ENCODE measurements around the gene OBP2A.

OBP2A gene

DNA sequence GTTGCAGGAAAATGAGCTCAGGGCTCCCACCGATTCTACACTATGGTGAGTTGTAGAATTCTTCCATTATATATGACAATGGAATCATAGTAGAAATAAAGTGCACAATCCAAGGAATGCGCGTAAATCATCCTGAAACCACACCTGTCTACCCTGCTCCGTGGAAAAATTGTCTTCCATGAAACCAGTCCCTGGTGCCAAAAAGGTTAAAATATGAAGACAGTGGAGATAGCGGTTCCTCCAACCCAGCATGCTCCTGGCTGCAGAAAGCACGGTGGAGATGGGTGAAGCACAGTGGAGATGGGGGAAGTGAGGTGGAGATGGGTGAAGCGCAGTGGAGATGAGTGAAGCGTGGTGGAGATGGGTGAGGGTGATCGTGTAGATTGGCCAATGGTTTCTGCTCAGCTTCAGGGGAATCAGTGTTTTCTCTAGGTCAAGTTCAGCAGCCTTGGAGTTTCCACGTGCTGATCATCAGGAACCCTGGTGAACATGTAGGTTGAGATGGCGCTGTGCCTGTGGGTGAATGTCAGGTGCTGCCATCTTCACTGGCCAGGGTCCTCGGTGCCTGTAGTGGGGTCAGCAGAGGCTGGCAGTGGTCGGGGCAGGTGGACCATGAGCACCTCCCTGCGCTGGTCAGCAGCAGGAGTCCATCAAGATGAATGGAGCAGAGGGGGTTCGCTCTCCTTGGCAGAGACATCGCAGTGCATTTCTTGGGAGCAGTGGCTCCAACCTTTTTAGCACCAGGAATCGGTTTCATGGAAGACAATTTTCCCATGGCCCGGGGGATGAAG lies 35.9 kb downstream of the OBP2A start:
- DNase-seq: no peak

DNA sequence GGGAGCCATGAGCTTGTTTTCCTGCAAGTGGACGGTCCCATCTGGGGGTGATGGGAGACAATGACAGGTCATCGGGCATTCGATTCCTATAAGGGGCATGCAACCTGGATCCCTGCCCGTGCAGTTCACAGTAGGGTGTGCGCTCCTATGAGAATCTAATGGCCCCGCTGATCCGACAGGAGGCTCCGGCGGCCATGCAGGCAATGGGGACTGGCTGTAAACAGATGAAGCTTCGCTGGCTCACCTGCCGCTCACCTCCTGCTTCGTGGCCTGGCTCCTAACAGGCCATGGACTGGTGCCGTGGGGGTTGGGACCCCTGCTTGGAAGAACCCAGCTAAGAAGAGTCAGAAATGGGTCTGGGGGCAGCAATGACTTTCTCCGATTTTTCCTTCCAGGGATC lies 36.6 kb downstream of the OBP2A start:
- no peak for DNase-seq

DNA sequence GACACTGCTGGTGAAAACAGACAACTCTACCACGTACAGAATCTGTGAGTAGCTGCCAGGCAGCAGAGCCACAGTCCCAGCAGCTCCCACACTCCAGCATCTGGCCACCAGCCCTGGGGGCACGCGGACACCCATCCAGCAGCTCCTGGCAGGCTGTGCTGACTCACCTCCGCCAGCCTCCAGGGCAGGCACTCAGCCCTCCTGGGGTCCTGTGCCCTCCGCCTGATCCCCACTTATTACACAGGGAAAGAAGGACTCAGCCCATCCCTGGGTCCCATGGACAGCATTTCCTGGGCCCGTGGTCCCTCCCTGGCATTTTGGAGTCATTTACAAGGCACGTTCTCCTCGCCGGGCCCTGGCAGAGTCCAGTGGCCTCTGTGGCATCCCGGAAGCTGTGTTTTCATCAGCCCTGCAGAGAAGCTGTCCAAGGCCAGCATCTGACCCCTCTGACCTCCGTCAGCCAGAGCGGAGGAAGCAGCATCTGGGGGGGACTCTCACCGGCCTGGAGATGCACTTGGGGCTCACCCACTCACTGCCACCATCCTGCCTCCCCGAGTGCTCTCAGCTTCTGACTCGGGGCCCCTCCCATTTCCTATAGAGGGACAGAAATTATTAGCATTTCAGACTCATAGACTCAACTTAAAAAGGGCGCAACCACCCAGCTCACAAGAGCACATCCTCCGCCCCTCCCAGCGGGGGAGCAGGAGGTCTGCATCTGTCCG lies 37.2 kb downstream of the OBP2A start:
- DNase-seq: no peak

DNA sequence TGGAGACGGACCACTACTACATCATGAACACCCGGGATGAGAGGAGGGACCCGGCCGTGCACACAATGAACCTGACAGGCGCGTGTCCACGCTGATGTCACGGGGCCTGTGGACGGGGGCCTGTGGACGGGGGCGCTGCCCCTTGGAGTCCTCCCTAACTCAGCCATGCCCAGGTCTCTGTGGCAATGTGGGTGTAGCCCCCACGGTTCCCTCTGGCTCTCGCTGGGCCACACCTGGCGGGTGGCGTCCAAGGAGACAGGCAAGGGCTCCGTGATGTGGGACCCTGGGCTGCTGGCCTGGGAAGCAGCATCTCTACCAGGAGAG lies 37.7 kb downstream of the OBP2A start:
- DNase-seq: no peak

DNA sequence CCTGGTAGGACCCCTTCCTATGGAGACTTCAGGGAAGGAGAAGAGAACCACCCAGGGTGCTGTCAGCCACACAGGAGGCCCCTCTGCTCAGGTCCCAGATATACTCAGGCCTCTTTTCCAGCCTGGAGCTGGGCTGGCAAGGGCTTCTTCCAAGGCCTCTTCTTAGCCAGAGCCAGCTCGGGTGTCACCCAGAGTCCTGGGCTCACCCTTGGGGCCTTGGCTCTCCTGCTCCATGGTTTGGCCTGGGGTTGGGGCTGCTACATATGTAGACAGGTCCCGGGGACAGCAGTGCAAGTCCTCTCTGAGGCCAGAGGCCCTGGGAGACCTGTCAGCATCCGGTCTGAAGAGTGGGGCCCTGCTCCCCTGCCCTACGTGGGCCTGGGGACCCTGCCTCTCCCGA lies 38.4 kb downstream of the OBP2A start:
- no peak for DNase-seq

DNA sequence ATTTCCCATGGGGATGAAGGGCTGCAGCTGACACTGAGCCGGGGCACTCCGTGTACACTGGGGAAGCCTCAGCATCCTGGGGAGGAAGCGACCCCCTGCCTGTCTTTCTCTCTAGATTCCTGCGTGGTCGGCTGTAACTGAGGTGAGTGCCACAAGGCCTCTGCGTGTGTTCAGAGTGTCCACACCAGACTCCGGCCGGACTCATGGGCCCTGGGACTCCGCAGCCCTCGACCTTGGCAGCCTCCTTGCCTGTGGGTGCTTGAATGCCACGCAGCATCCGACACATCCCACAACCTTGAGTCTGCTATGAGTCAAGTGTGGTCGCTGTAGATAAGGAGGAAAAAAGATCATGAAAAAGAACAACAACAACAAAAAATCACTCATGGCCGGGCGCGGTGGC lies 39.0 kb downstream of the OBP2A start:
- DNase-seq: no peak

DNA sequence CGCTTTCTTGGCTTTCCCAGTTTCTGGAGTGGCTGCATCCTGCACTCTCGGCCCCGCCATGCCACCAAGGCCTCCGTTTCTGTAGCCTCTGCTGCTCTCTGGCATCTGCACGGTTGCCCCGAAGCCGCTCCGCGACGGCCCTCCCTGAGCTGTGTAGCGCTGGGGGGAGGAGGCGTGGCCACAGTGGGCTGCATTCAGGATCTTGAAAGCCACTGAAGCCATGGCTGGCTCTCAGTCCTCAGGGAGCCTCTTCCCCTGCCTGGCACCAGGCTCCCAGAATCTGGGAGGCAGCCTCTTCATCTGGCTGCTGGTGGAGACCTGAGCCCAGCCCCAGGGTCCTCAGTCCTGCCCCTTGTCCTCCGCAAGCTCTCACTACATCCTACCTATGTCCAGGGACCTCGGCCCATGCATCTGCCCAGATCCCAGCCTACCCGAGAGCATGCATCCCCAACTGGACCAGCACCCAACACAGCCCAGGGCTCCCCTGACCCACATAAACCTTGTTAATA lies 40.7 kb downstream of the OBP2A start:
- DNase-seq: no peak

DNA sequence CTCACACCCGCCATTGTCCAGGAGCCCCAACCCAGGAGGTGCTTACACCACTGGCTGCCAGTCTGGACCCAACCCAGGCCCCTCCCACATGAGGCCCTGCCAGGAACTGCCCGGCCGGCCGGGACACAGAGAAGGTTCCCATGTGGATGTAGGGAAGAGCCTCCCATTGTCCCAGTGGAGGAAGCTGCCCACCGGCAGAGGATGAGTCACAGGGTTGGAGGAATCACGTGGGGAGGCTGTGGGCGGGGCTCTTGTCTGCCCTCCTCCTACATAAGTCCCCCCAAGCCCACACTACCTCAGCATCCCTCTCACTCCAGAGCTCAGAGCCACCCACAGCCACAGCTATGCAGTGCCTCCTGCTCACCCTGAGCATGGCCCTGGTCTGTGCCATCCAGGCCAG lies 41.7 kb downstream of the OBP2A start:
- no peak for DNase-seq

DNA sequence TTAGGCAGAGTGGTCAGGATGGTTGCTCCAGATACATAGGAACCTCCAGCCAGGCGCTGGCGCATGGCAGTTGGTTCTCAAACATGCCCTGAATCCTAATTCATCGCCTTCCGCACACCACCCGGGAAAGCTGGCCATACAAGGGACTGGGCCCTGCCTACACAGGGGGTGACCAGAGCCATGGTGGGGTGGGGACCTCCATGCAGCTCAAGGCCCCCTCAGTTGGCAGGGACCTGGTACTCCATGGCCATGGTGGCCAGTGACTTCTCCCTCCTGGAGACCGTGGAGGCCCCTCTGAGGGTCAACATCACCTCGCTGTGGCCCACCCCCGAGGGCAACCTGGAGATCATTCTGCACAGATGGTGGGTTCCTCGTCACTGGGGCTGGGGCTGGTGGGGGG lies 42.4 kb downstream of the OBP2A start:
- no peak for DNase-seq

DNA sequence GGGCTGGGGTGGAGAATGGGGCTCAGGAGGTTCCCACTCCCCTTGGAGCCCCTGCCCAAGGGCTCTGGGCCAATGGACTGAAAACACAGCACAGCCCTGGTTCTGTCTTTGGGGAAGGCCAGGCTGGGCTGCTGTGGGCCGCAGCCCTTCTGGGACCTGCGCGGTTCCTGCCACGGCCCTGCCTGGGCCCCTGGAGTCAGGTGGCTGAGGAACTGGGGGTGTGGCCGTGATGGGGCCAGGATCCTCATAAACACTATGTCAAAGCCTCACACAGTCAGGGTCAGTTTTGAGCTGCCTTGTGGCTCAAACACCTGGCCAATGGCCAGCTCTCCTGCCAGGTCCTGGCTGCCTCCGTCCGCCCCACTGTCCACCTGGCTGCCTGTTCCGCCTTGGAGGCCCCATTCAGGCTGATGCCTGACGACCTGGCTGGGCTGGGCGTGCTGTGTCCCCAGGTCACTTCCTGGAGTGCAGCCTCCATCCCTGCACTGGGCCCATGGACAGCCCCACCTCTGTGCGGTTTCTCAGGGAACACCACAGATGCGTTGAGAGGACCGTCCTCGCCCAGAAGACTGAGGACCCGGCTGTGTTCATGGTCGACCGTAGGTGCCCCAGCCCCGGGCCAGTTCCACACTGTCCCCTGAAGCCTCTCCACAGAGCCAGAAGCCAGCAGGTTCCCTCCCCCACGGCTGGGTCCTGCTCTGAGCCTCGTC lies 43.1 kb downstream of the OBP2A start:
- no peak for DNase-seq

DNA sequence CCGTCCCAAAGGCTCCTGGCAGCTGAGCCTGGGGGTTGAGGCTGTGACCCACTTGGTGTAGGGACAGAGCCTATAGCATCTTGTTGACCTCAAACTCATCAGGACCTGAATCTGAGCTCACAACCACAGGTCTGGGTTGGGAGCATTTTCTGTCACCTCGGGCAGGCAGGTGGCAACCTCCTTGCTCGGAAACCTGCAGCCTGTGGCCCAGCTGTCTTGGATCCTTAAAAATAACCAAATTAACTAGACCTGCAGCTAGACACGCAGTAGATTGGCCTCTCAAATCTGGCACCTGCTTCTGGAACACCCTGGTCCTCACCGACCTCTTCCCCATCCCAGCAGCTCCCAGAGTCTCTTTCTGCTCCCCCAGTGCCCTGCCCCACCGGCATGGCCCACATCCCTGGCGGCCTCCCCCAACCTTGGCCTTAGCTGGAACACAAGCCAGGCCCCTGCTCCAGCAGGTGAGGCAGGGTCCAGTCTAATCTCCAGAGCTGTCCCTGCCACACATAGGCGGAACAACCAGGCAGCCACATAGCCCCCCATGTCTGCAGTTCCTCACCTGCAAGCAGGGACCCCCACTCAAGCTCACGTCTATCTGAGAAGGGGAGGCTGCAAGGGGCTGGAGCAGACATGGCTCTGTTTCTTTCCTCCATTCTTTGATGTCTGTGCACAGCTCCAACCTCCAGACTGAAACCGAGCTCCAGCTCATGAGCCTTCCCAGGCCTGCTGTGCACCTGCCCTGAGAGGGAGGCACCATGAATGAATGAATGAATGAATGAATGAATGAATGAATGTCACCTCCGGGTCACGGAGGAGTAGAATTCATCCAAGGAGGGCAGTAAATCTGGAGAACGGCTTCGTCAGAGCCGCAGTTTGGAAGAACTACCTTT lies 43.9 kb downstream of the OBP2A start:
- DNase-seq: no peak

DNA sequence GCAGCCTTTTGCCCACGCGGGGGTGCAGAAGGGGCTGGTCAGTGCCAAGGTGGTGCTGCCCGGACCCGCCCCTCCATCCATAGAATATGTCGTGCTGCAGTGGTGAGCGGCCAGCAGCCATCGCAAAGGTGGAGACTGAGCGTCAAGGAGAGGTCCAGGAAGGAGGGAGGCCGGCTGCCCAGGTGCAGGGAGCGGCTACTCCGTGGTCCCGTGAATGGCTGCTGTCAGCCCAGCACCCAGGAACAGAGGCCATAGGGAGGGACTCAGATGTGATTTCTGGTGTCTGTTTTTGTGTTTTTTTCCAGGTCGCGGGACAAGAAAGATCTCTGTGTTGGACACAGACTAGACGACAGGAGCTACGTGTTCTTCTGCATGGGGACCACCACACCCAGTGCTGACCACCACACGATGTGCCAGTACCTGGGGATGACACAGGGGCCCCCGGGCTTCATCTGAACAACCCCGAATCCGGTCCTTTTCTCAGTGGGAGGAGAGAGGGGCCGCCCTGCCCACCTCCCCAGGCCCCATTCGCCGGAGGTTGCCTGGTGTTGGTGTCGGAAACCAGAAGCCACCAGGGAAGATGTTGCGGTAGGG lies 44.7 kb downstream of the OBP2A start:
- DNase-seq: no peak

DNA sequence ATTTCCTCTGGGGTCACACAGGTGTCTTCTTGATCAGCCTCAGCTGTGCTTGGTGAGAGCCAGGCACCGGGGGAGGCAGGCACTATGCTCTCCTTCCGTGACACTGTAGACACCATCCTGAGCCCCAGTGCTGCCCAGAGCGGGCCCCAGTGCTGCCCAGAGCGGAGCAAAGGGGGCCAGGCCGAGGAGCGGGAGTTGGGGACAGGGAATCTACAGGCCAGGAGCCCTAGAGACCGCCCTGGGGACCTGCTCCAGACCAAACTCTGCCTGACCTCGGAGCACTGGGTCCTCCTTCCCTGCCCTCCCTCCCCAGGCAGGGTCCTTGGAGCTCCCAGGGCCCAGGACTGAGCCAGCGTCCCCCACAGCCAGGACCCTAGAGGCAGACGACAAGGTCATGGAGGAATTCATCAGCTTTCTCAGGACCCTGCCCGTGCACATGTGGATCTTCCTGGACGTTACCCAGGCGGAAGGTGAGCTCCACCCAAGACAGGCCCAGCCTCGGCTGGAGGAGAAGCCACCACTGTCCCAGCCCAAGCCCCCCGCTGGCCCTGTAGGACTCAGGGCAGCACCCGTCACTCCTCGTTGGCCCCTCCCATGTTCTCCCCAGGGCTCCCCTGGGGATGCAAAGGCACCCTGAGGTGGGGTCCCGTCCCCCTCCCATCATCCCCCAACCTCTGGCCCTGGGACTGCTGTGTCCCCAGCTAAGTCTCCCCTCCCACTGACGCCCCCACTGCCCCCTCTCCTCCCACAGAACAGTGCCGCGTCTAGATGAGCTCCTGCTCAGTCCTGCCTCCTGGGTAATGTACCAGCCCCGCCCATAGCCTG lies 45.8 kb downstream of the OBP2A start:
- DNase-seq: no peak

DNA sequence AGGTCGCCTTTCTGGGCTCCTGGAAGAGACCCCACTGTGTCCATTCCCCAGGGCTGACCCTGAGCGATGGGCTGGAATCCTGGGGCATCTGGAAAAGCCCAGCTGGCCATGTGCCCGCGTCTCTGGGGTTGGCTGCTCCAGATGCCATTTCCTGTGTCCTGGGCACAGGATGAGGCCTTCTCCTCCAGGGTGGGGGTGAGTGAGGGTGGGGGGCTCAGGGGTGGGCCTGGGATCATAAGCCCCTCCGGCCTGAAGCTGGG lies 46.3 kb downstream of the OBP2A start:
- DNase-seq: no peak

DNA sequence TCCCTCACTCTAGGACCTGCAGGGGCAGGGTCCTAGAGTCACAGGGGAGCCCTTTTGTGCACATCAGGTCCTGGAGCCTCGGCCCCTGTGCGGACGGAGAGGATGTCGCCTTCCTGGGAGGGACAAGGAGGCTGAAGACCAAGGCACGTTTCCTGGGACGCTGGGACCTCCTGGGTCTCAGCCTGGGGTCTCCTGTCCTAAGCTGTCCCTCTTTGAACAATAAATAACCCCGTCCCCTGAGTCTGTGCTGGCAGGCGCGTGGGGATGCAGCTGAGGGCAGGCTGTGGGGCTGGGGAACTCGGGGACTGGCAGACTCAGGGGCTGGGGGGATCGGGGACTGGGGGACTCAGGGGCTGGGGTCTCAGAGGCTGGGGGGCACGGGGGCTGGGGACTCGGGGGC lies 46.7 kb downstream of the OBP2A start:
- DNase-seq: no peak

DNA sequence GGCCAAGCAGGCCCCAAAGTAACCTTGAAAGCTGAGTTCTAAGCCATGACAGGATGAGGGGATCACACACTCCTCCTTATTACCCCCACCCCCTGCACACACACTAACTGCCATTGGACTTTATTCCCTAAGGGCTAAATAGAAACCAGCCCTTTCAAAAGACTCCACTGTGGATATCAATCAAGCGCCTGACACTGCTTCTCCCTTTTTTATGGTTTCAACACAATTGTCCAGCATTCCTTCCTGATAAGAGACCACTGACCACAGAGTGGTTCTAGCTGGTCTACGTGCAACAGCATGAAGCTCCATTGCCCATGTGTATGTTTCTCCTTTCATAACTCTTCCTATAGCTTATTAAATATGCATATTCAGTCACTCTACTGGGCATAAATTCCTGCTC lies 50.3 kb downstream of the OBP2A start:
- DNase-seq: no peak

Data from NCI-H748 treated with DMSO at 0.1 percent for 48 hours (cell line).